SK-N-SH (cell line): ENCODE measurements around the gene TEP1. TPM values are rescaled to one million over a fixed set of nuclear protein-coding genes. Genes with fewer than 3 reads are reported as not detected.
"Not testable (repeated sequence)": the region's sequence is repeated elsewhere in the genome, so short reads cannot be mapped to it uniquely, and the experiment has no call there.

Experiments used
- CTCF ChIA-PET: fragments of 300-600, 350-600 bp; formaldehyde crosslinking; extraction: SDS; loops from one replicate; lab custom pipeline; 2021; lab: Yijun Ruan, JAX
- POLR2A ChIA-PET: fragments of 350-600 bp; sonication (Branson Sonifier 250); formaldehyde crosslinking; extraction: SDS; loops from one replicate; lab custom pipeline; 2020; ENCODE audit warnings: antibody characterized with exemption, inconsistent platforms; lab: Yijun Ruan, JAX
- DNase-seq: peaks from one replicate; pipeline ENCODE4 v3.0.0; 2012
- H2AFZ ChIP-seq: fragments of 200-600 bp; sonication (generic); 2 replicates; pipeline ENCODE4 v1.8.1; 2016; ENCODE audit warnings: antibody characterized with exemption, mild to moderate bottlenecking, low read depth
- H3F3A ChIP-seq: fragments of 200-600 bp; sonication (generic); replicated peaks from 2 replicates; pipeline ENCODE3; 2016; ENCODE audit warnings: antibody characterized with exemption, mild to moderate bottlenecking; ENCODE audit not compliant: insufficient read depth
- H3K27ac ChIP-seq, 2 experiments: fragments of 200-500 bp in 1 of 2; fragments of 200-600 bp in 1 of 2; sonication (Bioruptor generic) in 1 of 2; sonication (generic), shearing (Covaris generic) in 1 of 2; 2 replicates each; pipeline versions ENCODE4 v1.5.1 to v1.6.1; 2014 to 2016; ENCODE audit warnings: low read depth in 2 of 2, inconsistent platforms in 1 of 2, low read length in 1 of 2, mild to moderate bottlenecking in 1 of 2, mixed read lengths in 1 of 2
- H3K27me3 ChIP-seq: fragments of 200-600 bp; sonication (generic), shearing (Covaris generic); 2 replicates; pipeline ENCODE4 v1.6.1; 2016; ENCODE audit warnings: mixed run types; ENCODE audit not compliant: insufficient read depth
- H3K36me3 ChIP-seq, 2 experiments: fragments of 200-500 bp in 1 of 2; fragments of 200-600 bp in 1 of 2; sonication (Bioruptor generic) in 1 of 2; sonication (generic) in 1 of 2; replicated peaks in 1 of 2; 2 replicates each; pipeline versions ENCODE3 to v1.5.1; 2014 to 2016; ENCODE audit warnings: low read length in 1 of 2, mild to moderate bottlenecking in 1 of 2; ENCODE audit not compliant: insufficient read depth in 2 of 2, control insufficient read depth in 1 of 2
- H3K4me1 ChIP-seq, 2 experiments: fragments of 200-500 bp in 1 of 2; fragments of 200-600 bp in 1 of 2; sonication (Bioruptor generic) in 1 of 2; sonication (generic), shearing (Covaris generic) in 1 of 2; 2 replicates each; pipeline versions ENCODE4 v1.5.1 to v1.6.1; 2014 to 2016; ENCODE audit warnings: low read depth in 1 of 2, low read length in 1 of 2, mixed run types in 1 of 2; ENCODE audit not compliant: insufficient read depth in 2 of 2, control insufficient read depth in 1 of 2
- H3K4me2 ChIP-seq: fragments of 200-600 bp; sonication (generic), shearing (Covaris generic); 2 replicates; pipeline ENCODE4 v1.6.1; 2017; ENCODE audit warnings: mixed run types
- H3K4me3 ChIP-seq, 2 experiments: fragments of 200-500 bp in 1 of 2; fragments of 200-600 bp in 1 of 2; sonication (Bioruptor generic) in 1 of 2; sonication (generic), shearing (Covaris generic) in 1 of 2; 2 replicates each; pipeline versions ENCODE4 v1.5.1 to v1.8.1; 2014 to 2016; ENCODE audit warnings: low read depth in 2 of 2, inconsistent platforms in 1 of 2, low read length in 1 of 2, mild to moderate bottlenecking in 1 of 2, mixed read lengths in 1 of 2, moderate library complexity in 1 of 2
- H3K79me2 ChIP-seq: fragments of 200-600 bp; sonication (generic); 2 replicates; pipeline ENCODE4 v1.8.1; 2017; ENCODE audit warnings: mild to moderate bottlenecking; ENCODE audit not compliant: insufficient read depth
- H3K9ac ChIP-seq: fragments of 200-600 bp; sonication (generic); 2 replicates; pipeline ENCODE4 v1.6.1; 2017; ENCODE audit warnings: mixed run types
- H3K9me2 ChIP-seq: fragments of 200-600 bp; sonication (generic); 2 replicates; pipeline ENCODE4 v1.6.1; 2017; ENCODE audit warnings: mixed run types
- H3K9me3 ChIP-seq: fragments of 200-600 bp; sonication (generic); 2 replicates; pipeline ENCODE4 v1.6.1; 2017; ENCODE audit warnings: mixed run types, mild to moderate bottlenecking, moderate library complexity
- H4K20me1 ChIP-seq: fragments of 200-600 bp; sonication (generic); 2 replicates; pipeline ENCODE4 v1.6.1; 2017; ENCODE audit warnings: mild to moderate bottlenecking, mixed run types; ENCODE audit not compliant: insufficient read depth
- EP300 ChIP-seq, 2 experiments: IDR thresholded peaks; 2 replicates each; pipeline versions ENCODE4 v1.4.0 to v1.6.1; 2012; ENCODE audit warnings: borderline replicate concordance in 1 of 2, low read depth in 1 of 2, low read length in 1 of 2
- FOXJ3 ChIP-seq: sonication (generic); formaldehyde crosslinking; IDR thresholded peaks from 2 replicates; pipeline ENCODE4 v1.5.1; 2020; ENCODE audit warnings: mild to moderate bottlenecking, missing genetic modification reagents
- MXI1 ChIP-seq: IDR thresholded peaks from 2 replicates; pipeline ENCODE4 v1.6.1; 2012; ENCODE audit warnings: mild to moderate bottlenecking, low read depth, low read length, improper control_type of control experiment
- NFIC ChIP-seq: IDR thresholded peaks from 2 replicates; pipeline ENCODE4 v1.4.0; 2012; ENCODE audit warnings: borderline replicate concordance
- RAD21 ChIP-seq: IDR thresholded peaks from 2 replicates; pipeline ENCODE4 v1.6.1; 2012; ENCODE audit warnings: mild to moderate bottlenecking, low read length
- SMC3 ChIP-seq: IDR thresholded peaks from 2 replicates; pipeline ENCODE4 v1.6.1; 2012; ENCODE audit warnings: low read depth, low read length, improper control_type of control experiment
- YY1 ChIP-seq: IDR thresholded peaks from 2 replicates; pipeline ENCODE4 v1.4.0; 2012; ENCODE audit warnings: low read depth, mild to moderate bottlenecking
- ZBTB33 ChIP-seq: IDR thresholded peaks from 2 replicates; pipeline ENCODE4 v1.4.0; 2012; ENCODE audit warnings: low read depth, borderline replicate concordance
- WGBS: methylation state at CpG from one replicate; pipeline ENCODE4 v1.1.6; 2017; ENCODE audit warnings: low lambda C conversion rate; 5-methylcytosine and 5-hydroxymethylcytosine counted together
- polyA plus RNA-seq, 3 experiments: library from polyadenylated mRNA; depleted of rRNA; stranded (reverse); fragments of >200 nt; gene quantifications; 2 replicates each; pipeline ENCODE4 v1.2.3, GENCODE V29; 2012
- TF ChIP-seq, protein P1 (sequence below): IDR thresholded peaks from 2 replicates; pipeline ENCODE4; 2012
- TF ChIP-seq, protein P2 (sequence below): IDR thresholded peaks from 2 replicates; pipeline ENCODE4 v1.4.0; 2012; ENCODE audit warnings: low read depth, borderline replicate concordance

The TEP1 gene
- polyA plus RNA-seq, 1 of the 3 experiments (the other 2 are of a cell fraction), result 12.1 TPM

- no peaks in the 10 kb centered on the region for H3F3A ChIP-seq
Observed at GRCh38 chr14:20365928-20366327, 47.4 kb downstream of the TEP1 start.

GRCh38 chr14:20358474-20358873 is 54.8 kb downstream of the TEP1 start:
- 91% methylated on average over 3 of the region's 3 CpGs for WGBS
- peaks cover 48 to 53% of the 10 kb centered on the region in 2 experiments for H3K36me3 ChIP-seq

More at GRCh38 chr14:20365928-20366327, 47.4 kb downstream of the TEP1 start:
- Histone ChIP-seq H3K4me2 (no peak overlapping the region), H3K27ac (no peak overlapping the region), H3K9me2 (no peaks in the 10 kb centered on the region), H3K4me3 (no peak overlapping the region), H4K20me1 (no peaks in the 10 kb centered on the region), H3K27me3 (no peaks in the 10 kb centered on the region), H3K79me2 (no peaks in the 10 kb centered on the region), H3K36me3 (peaks cover 39 to 52% of the 10 kb centered on the region in 2 experiments), H2AFZ (no peak overlapping the region), H3K4me1 (no peaks in the 10 kb centered on the region)
- DNase-seq, result no peak
- ChIA-PET CTCF (no interaction called here), POLR2A (no interaction called here)
- TF ChIP-seq RAD21 (no peak), ZBTB33 (no peak), EP300 (IDR thresholded peaks at IDR 0.05; ENCODE audit: borderline replicate concordance in 1 of 2, low read depth in 1 of 2, low read length in 1 of 2) (no peak), MXI1 (no peak), SMC3 (no peak), FOXJ3 (CRISPR knock-in tag) (no peak), YY1 (no peak), NFIC (no peak)
- TF ChIP-seq, protein P1, sequence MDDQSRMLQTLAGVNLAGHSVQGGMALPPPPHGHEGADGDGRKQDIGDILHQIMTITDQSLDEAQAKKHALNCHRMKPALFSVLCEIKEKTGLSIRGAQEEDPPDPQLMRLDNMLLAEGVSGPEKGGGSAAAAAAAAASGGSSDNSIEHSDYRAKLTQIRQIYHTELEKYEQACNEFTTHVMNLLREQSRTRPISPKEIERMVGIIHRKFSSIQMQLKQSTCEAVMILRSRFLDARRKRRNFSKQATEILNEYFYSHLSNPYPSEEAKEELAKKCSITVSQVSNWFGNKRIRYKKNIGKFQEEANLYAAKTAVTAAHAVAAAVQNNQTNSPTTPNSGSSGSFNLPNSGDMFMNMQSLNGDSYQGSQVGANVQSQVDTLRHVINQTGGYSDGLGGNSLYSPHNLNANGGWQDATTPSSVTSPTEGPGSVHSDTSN, result no peak
- TF ChIP-seq, protein P2, sequence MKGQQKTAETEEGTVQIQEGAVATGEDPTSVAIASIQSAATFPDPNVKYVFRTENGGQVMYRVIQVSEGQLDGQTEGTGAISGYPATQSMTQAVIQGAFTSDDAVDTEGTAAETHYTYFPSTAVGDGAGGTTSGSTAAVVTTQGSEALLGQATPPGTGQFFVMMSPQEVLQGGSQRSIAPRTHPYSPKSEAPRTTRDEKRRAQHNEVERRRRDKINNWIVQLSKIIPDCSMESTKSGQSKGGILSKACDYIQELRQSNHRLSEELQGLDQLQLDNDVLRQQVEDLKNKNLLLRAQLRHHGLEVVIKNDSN, result no peak
- TF ChIP-seq, all 33 proteins: peak for 0
- no peaks in the 10 kb centered on the region for H3K9me3 ChIP-seq
- H3K9ac ChIP-seq, result no peak overlapping the region

More at GRCh38 chr14:20358474-20358873, 54.8 kb downstream of the TEP1 start:
- DNase-seq, H3K4me1 ChIP-seq, H3K27me3 ChIP-seq, H3K79me2 ChIP-seq, H3K4me3 ChIP-seq, H2AFZ ChIP-seq, H3F3A ChIP-seq, H4K20me1 ChIP-seq, H3K9ac ChIP-seq, POLR2A ChIA-PET, H3K27ac ChIP-seq, H3K4me2 ChIP-seq, CTCF ChIA-PET, H3K9me3 ChIP-seq, H3K9me2 ChIP-seq: not testable (repeated sequence)
